Transverse colon (tissue), 4 donors: ENCODE results near the gene NOC4L. TPM values are rescaled to one million over a fixed set of nuclear protein-coding genes. Genes with fewer than 3 reads are reported as not detected.

ENCODE experiments used
- DNase-seq: peaks from one replicate; pipeline ENCODE4 v3.0.0-alpha.2; 2019
- H3K27ac ChIP-seq, 4 donors: fragments of 200-600 bp; sonication (generic); 2 replicates each; pipeline ENCODE4 v1.5.1; 2016 to 2018; ENCODE audit warnings: inconsistent platforms in 4 of 4
- H3K27me3 ChIP-seq: fragments of 200-600 bp; sonication (generic); 2 replicates; pipeline ENCODE4 v1.5.1; 2017; ENCODE audit warnings: inconsistent platforms
- H3K36me3 ChIP-seq, 4 donors: fragments of 200-600 bp; sonication (generic); 2 replicates each; pipeline ENCODE4 v1.5.1; 2017 to 2019; ENCODE audit warnings: inconsistent platforms in 4 of 4
- H3K4me1 ChIP-seq, 4 donors: fragments of 200-600 bp; sonication (generic); 2 replicates each; pipeline ENCODE4 v1.5.1; 2017 to 2020; ENCODE audit warnings: inconsistent platforms in 4 of 4
- H3K4me3 ChIP-seq, 4 donors: fragments of 200-600 bp; sonication (generic); 1 replicate in 1 of 4; 2 replicates in 3 of 4; pipeline versions ENCODE4 v1.5.1 to v1.6.1; 2017 to 2019; ENCODE audit warnings: inconsistent platforms in 4 of 4
- H3K9me3 ChIP-seq, 2 donors: fragments of 200-600 bp; sonication (generic); 2 replicates each; pipeline ENCODE4 v1.5.1; 2017 to 2019; ENCODE audit warnings: inconsistent platforms in 2 of 2
- EP300 ChIP-seq: sonication (generic); formaldehyde crosslinking; IDR thresholded peaks from one replicate; pipeline ENCODE4 v1.6.1; 2017; ENCODE audit warnings: antibody characterized with exemption, low read depth
- POLR2A ChIP-seq: fragments of 450-650 bp; IDR thresholded peaks from one replicate; pipeline ENCODE4 v1.6.1; 2016; ENCODE audit warnings: antibody characterized with exemption, mild to moderate bottlenecking, moderate library complexity
- POLR2AphosphoS5 ChIP-seq, 3 donors: sonication (generic); formaldehyde crosslinking; IDR thresholded peaks; one replicate each; pipeline ENCODE4 v1.6.1; 2016; ENCODE audit warnings: antibody characterized with exemption in 3 of 3
- WGBS, 2 donors: methylation state at CpG; one replicate each; pipeline ENCODE4 v1.1.5; 2018; ENCODE audit warnings: low coverage in 1 of 2; 5-methylcytosine and 5-hydroxymethylcytosine counted together
- in situ Hi-C, 4 donors: fragments of 200-750 bp; cut with MboI; loops; one replicate each; pipeline versions ENCODE4 v1.15.0 to v1.15.1; 2017; ENCODE audit warnings: low sequenced_read_pairs in 3 of 4, low pct_ligation_motif_present in 1 of 4, low pct_unique_long_range_greater_than_20kb in 1 of 4
- intact Hi-C: fragments of 100-400 bp; cut with DNase I; formaldehyde crosslinking; loops from one replicate; pipeline ENCODE4 v1.15.1; 2023; ENCODE audit warnings: low total_unique reads
- total RNA-seq, 4 donors: library from RNA; depleted of rRNA; stranded (reverse); fragments of >200 nt; gene quantifications; one replicate each; pipeline ENCODE4 v1.1.0, GENCODE V29; 2016
- TF ChIP-seq, protein P1 (sequence below), 5 experiments: fragments of 200-600 bp in 3 of 5; fragments of 450-650 bp in 2 of 5; sonication (generic) in 3 of 5; IDR thresholded peaks; 1 replicate in 2 of 5; 2 replicates in 3 of 5; pipeline ENCODE4 v1.5.1; 2016 to 2017; ENCODE audit warnings: antibody characterized with exemption in 5 of 5, inconsistent platforms in 3 of 5, mild to moderate bottlenecking in 2 of 5, moderate library complexity in 1 of 5

NOC4L gene
- total RNA-seq, 4 donors from 2014 or later: 5.2 to 12.6 (median 9.9) TPM

DNA sequence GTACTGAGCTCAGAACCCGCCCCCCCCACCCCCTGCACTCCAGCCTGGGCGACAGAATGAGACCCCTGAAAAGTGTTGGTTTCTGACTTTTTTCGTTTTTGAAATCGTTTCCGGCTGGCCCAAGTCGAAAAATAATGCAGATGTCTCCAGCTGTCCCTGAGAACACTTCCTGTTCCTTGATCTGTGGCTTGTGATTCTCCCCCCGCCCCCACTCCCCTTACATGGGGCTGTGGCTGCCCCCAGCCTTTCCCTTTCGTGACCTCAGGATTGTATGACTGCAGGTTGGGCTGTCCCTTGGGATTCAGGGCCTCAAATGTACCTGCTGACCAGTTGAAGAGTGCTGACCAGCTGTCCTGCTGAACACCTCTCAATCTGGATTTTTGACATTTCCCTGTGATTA is 34.1 kb downstream of the NOC4L start:
- DNase-seq: no peak
- Histone ChIP-seq H3K4me1 (no peaks in the 10 kb centered on the region), H3K27me3 (peaks cover 50% of the 10 kb centered on the region), H3K4me3 (no peak overlapping the region), H3K27ac (no peak overlapping the region), H3K9me3 (no peaks in the 10 kb centered on the region), H3K36me3 (no peaks in the 10 kb centered on the region)
- intact Hi-C loops (no loop called here), in situ Hi-C loops (no loop called here)
- TF ChIP-seq POLR2AphosphoS5 (IDR thresholded peaks at IDR 0.05) (no peak), EP300 (no peak), POLR2A (no peak)
- TF ChIP-seq, protein P1, sequence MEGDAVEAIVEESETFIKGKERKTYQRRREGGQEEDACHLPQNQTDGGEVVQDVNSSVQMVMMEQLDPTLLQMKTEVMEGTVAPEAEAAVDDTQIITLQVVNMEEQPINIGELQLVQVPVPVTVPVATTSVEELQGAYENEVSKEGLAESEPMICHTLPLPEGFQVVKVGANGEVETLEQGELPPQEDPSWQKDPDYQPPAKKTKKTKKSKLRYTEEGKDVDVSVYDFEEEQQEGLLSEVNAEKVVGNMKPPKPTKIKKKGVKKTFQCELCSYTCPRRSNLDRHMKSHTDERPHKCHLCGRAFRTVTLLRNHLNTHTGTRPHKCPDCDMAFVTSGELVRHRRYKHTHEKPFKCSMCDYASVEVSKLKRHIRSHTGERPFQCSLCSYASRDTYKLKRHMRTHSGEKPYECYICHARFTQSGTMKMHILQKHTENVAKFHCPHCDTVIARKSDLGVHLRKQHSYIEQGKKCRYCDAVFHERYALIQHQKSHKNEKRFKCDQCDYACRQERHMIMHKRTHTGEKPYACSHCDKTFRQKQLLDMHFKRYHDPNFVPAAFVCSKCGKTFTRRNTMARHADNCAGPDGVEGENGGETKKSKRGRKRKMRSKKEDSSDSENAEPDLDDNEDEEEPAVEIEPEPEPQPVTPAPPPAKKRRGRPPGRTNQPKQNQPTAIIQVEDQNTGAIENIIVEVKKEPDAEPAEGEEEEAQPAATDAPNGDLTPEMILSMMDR (IDR thresholded peaks at IDR 0.05): no peak
- WGBS, 2 donors: 23% methylated on average over 8 of the region's 8 CpGs; no CpG with 5 or more reads in 1 of the 2 donors

- no peak overlapping the region for H3K4me3 ChIP-seq
These were observed 34.6 kb downstream of the NOC4L start for GRCh38 chr12:132178801-132179401.

GRCh38 chr12:132179431-132180362 is 35.4 kb downstream of the NOC4L start:
- Histone ChIP-seq H3K36me3 (no peaks in the 10 kb centered on the region), H3K27me3 (peaks cover 40% of the 10 kb centered on the region), H3K27ac (no peak overlapping the region), H3K9me3 (no peaks in the 10 kb centered on the region), H3K4me3 (no peak overlapping the region), H3K4me1 (no peaks in the 10 kb centered on the region)
- in situ Hi-C loops (no loop called here), intact Hi-C loops (no loop called here)
- TF ChIP-seq POLR2AphosphoS5 (IDR thresholded peaks at IDR 0.05) (no peak), EP300 (no peak), POLR2A (no peak)
- TF ChIP-seq, protein P1 (IDR thresholded peaks at IDR 0.05): no peak
- no peak for DNase-seq
- 82 to 100% methylated on average over 1 to 19 of the region's 19 CpGs for WGBS, 2 donors

More at GRCh38 chr12:132178801-132179401, 34.6 kb downstream of the NOC4L start:
- Histone ChIP-seq H3K36me3 (no peaks in the 10 kb centered on the region), H3K4me1 (no peaks in the 10 kb centered on the region), H3K9me3 (no peaks in the 10 kb centered on the region), H3K27me3 (peaks cover 48% of the 10 kb centered on the region), H3K27ac (no peak overlapping the region)
- DNase-seq: no peak
- 50 to 58% methylated on average over 2 to 39 of the region's 39 CpGs for WGBS, 2 donors
- in situ Hi-C loops (no loop called here), intact Hi-C loops (no loop called here)
- TF ChIP-seq EP300 (no peak), POLR2A (no peak), POLR2AphosphoS5 (IDR thresholded peaks at IDR 0.05) (no peak)
- TF ChIP-seq, protein P1 (IDR thresholded peaks at IDR 0.05): no peak
